ENCODE measurements around the gene WNT3A. TPM values are rescaled to one million over a fixed set of nuclear protein-coding genes. Genes with fewer than 3 reads are reported as not detected.

WNT3A gene
- total and polyA plus RNA-seq, 9 of the 15 experiments (the other 6 are each of a cell fraction or from before 2014, with no cell fraction given): not detected

DNA sequence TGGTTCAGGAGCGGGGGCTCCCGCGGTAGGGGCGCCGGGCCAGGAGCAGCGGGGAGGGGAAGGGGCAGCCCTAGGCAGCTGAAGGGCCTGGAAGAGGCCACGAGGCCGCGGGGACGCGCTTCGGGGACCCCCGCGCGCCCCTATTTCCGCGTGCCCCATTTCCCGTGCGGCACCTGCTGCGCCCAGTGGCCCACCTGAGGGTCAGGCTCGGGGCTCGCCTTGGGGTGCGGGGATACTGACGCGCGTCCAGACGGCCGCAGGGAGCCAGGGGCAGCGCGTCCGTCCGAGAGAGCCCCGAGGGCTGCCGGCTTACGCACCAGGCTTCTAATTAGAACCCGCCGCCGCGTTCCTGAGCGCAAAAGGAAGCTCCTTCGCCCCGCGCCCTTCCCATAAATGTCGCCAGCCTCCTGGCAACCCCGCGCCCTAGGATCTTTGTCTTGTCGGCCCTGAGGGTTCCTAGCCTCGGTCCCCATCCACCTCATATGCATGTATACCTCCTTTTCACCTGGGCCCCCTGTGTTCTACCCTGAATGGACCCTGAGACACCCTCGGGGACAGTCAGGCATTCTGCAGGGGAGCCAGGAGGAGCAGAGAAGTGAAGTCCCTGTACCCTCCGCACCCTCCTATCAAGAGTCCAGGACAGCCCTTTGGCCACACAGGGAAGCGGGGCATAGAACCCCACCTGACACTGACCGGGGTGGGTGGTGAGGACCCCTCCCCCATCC, 1.8 kb downstream of the WNT3A start:
- H3K9me3 ChIP-seq (replicated peaks; ENCODE audit: control insufficient read depth, insufficient read depth, low read depth, low read length): no peaks in the 10 kb centered on the region
- intact Hi-C loops (cut with micrococcal nuclease): no loop called here
- H3K4me1 ChIP-seq (replicated peaks in 1 of 2; ENCODE audit: control insufficient read depth in 2 of 2, insufficient read depth in 2 of 2, low read length in 2 of 2): peaks cover 0 to 46% of the 10 kb centered on the region in 2 experiments; a peak in 2 of 5 replicates
- H3K9ac ChIP-seq (ENCODE audit: insufficient read depth in 1 of 2, low read depth in 2 of 2, low read length in 2 of 2): no peak overlapping the region
- BruUV-seq (replicated peaks): no TSS peak
- H3K9me1 ChIP-seq (ENCODE audit: control insufficient read depth, insufficient read depth, low read length): no peaks in the 10 kb centered on the region
- no peak overlapping the region for H3K4me3 ChIP-seq
- ChIA-PET CTCF (ENCODE audit: low intra/inter-chr PET ratio) (no interaction called here), POLR2A (interaction anchor here (0.7 kb wide), 1 partner anchor 694 kb away, joined by 3 read pairs; no protein-coding TSS in a partner anchor)
- no peak overlapping the region for H3K27ac ChIP-seq (ENCODE audit: extremely low read depth, low read depth, low read length)
- H3K27me3 ChIP-seq (ENCODE audit: control insufficient read depth in 2 of 2, insufficient read depth in 2 of 2, low read length in 2 of 2): peaks cover 54 to 95% of the 10 kb centered on the region in 2 experiments
- peaks cover 5% of the 10 kb centered on the region; the same call in 1 of the 2 replicates for H4K20me1 ChIP-seq (replicated peaks; ENCODE audit: control insufficient read depth, insufficient read depth, low read length)
- no peaks in the 10 kb centered on the region for H3K79me2 ChIP-seq (ENCODE audit: control insufficient read depth, insufficient read depth, low read length)
- H3K4me2 ChIP-seq (ENCODE audit: insufficient read depth, low read length): no peak overlapping the region
- no peak overlapping the region for H2AFZ ChIP-seq (ENCODE audit: low read depth, low read length)
- no peak for FAIRE-seq
- DNase-seq (ENCODE audit: extremely low read depth in 1 of 4, low spot score in 3 of 4): peak in 1 of 4 experiments; percentile 8
- in situ Hi-C loops (cut with MboI): no loop called here
- no peaks in the 10 kb centered on the region for H3K36me3 ChIP-seq (ENCODE audit: control insufficient read depth, insufficient read depth, low read length)
- no peak for ATAC-seq
- TF ChIP-seq MCM3 (IDR thresholded peaks at IDR 0.05) (no peak), YBX1 (IDR thresholded peaks at IDR 0.05) (no peak), PTRF (tag; IDR thresholded peaks at IDR 0.05) (no peak)
- WGBS (ENCODE audit: insufficient coverage, low coverage, missing lambda C conversion rate): 8% methylated on average over 46 of the region's 52 CpGs

DNA sequence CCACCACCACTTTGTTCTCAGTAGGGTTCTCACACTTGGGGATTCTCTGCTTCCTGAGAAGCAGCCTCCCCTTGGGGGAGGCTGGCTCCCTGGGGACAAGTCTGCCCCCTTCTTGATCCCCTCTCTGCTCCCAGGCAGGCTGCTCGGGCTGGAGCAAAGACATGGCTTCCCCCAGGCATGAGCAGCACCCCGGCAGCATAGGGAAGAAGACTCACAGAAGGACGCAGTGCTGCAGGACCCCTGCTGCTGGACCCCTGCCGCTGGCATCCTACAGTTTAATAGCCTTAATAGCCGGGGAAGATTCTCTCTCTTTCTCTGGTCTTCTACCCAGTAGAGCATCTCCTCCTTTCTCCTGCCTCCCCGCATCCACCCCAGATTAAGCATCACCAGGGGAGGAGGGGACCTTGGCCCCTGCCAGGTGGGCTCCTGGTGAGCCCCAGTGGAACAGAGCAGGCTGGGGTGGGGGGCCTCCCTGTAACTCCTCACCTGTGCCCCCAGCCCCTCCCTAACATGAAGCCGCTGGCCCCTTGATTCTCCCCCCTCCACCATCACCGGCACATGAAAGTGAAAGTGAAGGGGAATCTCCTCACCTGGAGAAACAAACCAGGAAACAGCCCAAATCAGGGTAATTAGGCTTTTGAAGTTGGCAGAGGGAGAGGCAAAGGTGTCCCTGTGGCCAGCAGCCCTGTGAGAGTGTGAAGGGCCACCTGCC, 2.5 kb downstream of the WNT3A start:
- peak in 1 of 4 experiments; percentile 11 for DNase-seq (ENCODE audit: extremely low read depth in 1 of 4, low spot score in 3 of 4)
- Histone ChIP-seq H3K4me3 (no peak overlapping the region), H3K36me3 (ENCODE audit: control insufficient read depth, insufficient read depth, low read length) (no peaks in the 10 kb centered on the region), H4K20me1 (replicated peaks; ENCODE audit: control insufficient read depth, insufficient read depth, low read length) (peaks cover 6% of the 10 kb centered on the region; the same call in 1 of the 2 replicates), H3K9me1 (ENCODE audit: control insufficient read depth, insufficient read depth, low read length) (no peaks in the 10 kb centered on the region), H3K9me3 (replicated peaks; ENCODE audit: control insufficient read depth, insufficient read depth, low read depth, low read length) (no peaks in the 10 kb centered on the region), H2AFZ (ENCODE audit: low read depth, low read length) (no peak overlapping the region), H3K79me2 (ENCODE audit: control insufficient read depth, insufficient read depth, low read length) (no peaks in the 10 kb centered on the region), H3K27ac (ENCODE audit: extremely low read depth, low read depth, low read length) (no peak overlapping the region), H3K4me1 (replicated peaks in 1 of 2; ENCODE audit: control insufficient read depth in 2 of 2, insufficient read depth in 2 of 2, low read length in 2 of 2) (peaks cover 0 to 42% of the 10 kb centered on the region in 2 experiments; a peak in 2 of 5 replicates), H3K4me2 (ENCODE audit: insufficient read depth, low read length) (no peak overlapping the region), H3K27me3 (ENCODE audit: control insufficient read depth in 2 of 2, insufficient read depth in 2 of 2, low read length in 2 of 2) (peaks cover 59 to 97% of the 10 kb centered on the region in 2 experiments), H3K9ac (ENCODE audit: insufficient read depth in 1 of 2, low read depth in 2 of 2, low read length in 2 of 2) (no peak overlapping the region)
- intact Hi-C loops (cut with micrococcal nuclease) (no loop called here), in situ Hi-C loops (cut with MboI) (no loop called here)
- WGBS (ENCODE audit: insufficient coverage, low coverage, missing lambda C conversion rate): 4% methylated on average over 8 of the region's 8 CpGs
- BruUV-seq (replicated peaks): no TSS peak
- ChIA-PET POLR2A (interaction anchor here (0.7 kb wide), 1 partner anchor 693 kb away, joined by 3 read pairs; no protein-coding TSS in a partner anchor), CTCF (ENCODE audit: low intra/inter-chr PET ratio) (no interaction called here)
- no peak for FAIRE-seq
- ATAC-seq: no peak
- no peak for TF ChIP-seq GATAD2B (IDR thresholded peaks at IDR 0.05; ENCODE audit: borderline replicate concordance)
- TF ChIP-seq YY1 (IDR thresholded peaks at IDR 0.05; ENCODE audit: borderline replicate concordance in 1 of 3, control insufficient read depth in 1 of 3, extremely low read depth in 1 of 3, insufficient read depth in 3 of 3, insufficient read length in 1 of 3, insufficient replicate concordance in 2 of 3, low read depth in 1 of 3, low read length in 2 of 3): no peak
- no peak for TF ChIP-seq ZNF140 (CRISPR knock-in tag; IDR thresholded peaks at IDR 0.05)
- no peak for TF ChIP-seq ZNF830 (CRISPR knock-in tag; IDR thresholded peaks at IDR 0.05)
- TF ChIP-seq SAP30 (IDR thresholded peaks at IDR 0.05; ENCODE audit: borderline replicate concordance, insufficient read depth, low read depth, low read length, poor library complexity, severe bottlenecking): no peak
- TF ChIP-seq CEBPG (CRISPR knock-in tag; IDR thresholded peaks at IDR 0.05): no peak
- TF ChIP-seq CEBPG (tag; conservative IDR thresholded peaks at IDR 0.05 in 1 of 2, IDR thresholded peaks at IDR 0.05 in 1 of 2): no peak
- TF ChIP-seq TCFL5 (CRISPR knock-in tag; conservative IDR thresholded peaks at IDR 0.05): no peak
- TF ChIP-seq HMGN3 (IDR thresholded peaks at IDR 0.05; ENCODE audit: borderline replicate concordance, extremely low read depth, insufficient read length, low read depth, low read length): no peak
- TF ChIP-seq ZFP30 (CRISPR knock-in tag; IDR thresholded peaks at IDR 0.05; ENCODE audit: borderline replicate concordance): no peak
- TF ChIP-seq CBX3 (IDR thresholded peaks at IDR 0.05; ENCODE audit: borderline replicate concordance in 1 of 2, low read length in 2 of 2): no peak
